CD4-positive, alpha-beta T cell treated with Interleukin-4 for 4 hours (primary cell): Measurements from ENCODE around the gene SLC6A8.
"Not testable (repeated sequence)": the region's sequence is repeated elsewhere in the genome, so short reads cannot be mapped to it uniquely, and the experiment has no call there.

Source experiments
- DNase-seq: peaks from one replicate; pipeline ENCODE4 v3.0.0-alpha.2; 2020

SLC6A8 gene

GRCh38 chrX:153694256-153694655 is 6.5 kb downstream of the SLC6A8 start:
- DNase-seq = not testable (repeated sequence)

GRCh38 chrX:153694687-153695270 is 7.1 kb downstream of the SLC6A8 start:
- no peak for DNase-seq

- DNase-seq = no peak
Measured at GRCh38 chrX:153696100-153696499, 8.4 kb downstream of the SLC6A8 start.

GRCh38 chrX:153696538-153696937 is 8.8 kb downstream of the SLC6A8 start:
- not testable (repeated sequence) for DNase-seq

GRCh38 chrX:153696986-153697722 is 9.4 kb downstream of the SLC6A8 start:
- not testable (repeated sequence) for DNase-seq

GRCh38 chrX:153697924-153698865 is 10.5 kb downstream of the SLC6A8 start:
- no peak for DNase-seq

GRCh38 chrX:153699210-153699783 is 11.6 kb downstream of the SLC6A8 start:
- not testable (repeated sequence) for DNase-seq

- DNase-seq = not testable (repeated sequence)
Measured at GRCh38 chrX:153699784-153700371, 12.2 kb downstream of the SLC6A8 start.

- no peak for DNase-seq
Measured at GRCh38 chrX:153700376-153700945, 12.7 kb downstream of the SLC6A8 start.

- DNase-seq = no peak
Measured at GRCh38 chrX:153700967-153701366, 13.2 kb downstream of the SLC6A8 start.

GRCh38 chrX:153701706-153702105 is 14.0 kb downstream of the SLC6A8 start:
- no peak for DNase-seq

- DNase-seq = no peak
Measured at GRCh38 chrX:153702336-153703035, 14.8 kb downstream of the SLC6A8 start.

GRCh38 chrX:153703036-153703370 is 15.3 kb downstream of the SLC6A8 start:
- no peak for DNase-seq

GRCh38 chrX:153704021-153704526 is 16.3 kb downstream of the SLC6A8 start:
- DNase-seq = no peak

- not testable (repeated sequence) for DNase-seq
Measured at GRCh38 chrX:153704631-153705402, 17.1 kb downstream of the SLC6A8 start.

GRCh38 chrX:153705403-153706060 is 17.8 kb downstream of the SLC6A8 start:
- not testable (repeated sequence) for DNase-seq

- DNase-seq = no peak
Measured at GRCh38 chrX:153706799-153707198, 19.1 kb downstream of the SLC6A8 start.

GRCh38 chrX:153707406-153707805 is 19.7 kb downstream of the SLC6A8 start:
- no peak for DNase-seq

- DNase-seq = no peak
Measured at GRCh38 chrX:153708415-153708814, 20.7 kb downstream of the SLC6A8 start.
